ENCODE data around the gene SFTPA1.
"Not testable (repeated sequence)": the region's sequence is repeated elsewhere in the genome, so short reads cannot be mapped to it uniquely, and the experiment has no call there.

SFTPA1 gene

DNA sequence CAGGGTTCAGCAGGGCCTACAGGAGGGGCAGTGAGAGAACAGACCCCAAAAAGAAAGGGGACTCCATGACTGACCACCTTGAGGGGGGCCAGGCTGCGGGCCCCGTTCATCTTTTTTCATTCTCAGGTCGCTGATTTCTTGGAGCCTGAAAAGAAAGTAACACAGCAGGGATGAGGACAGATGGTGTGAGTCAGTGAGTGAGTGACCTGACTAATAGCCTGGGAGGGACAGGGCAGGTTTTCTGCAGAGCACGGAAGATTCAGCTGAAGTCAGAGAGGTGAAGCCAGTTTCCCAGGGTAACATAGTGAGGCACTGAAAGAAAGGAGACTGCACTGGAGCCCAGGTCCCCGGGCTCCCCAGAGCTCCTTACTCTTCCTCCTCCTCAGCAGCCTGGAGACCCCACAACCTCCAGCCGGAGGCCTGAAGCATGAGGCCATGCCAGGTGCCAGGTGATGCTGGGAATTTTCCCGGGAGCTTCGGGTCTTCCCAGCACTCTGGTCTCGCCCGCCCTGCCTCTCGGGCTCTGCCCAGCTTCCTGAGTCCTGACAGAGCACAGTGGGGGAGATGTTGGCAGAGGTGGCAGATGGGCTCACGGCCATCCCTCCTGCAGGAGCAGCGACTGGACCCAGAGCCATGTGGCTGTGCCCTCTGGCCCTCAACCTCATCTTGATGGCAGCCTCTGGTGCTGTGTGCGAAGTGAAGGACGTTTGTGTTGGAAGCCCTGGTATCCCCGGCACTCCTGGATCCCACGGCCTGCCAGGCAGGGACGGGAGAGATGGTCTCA lies 646 bp downstream of the SFTPA1 start:
- DNase-seq = not testable (repeated sequence)

GRCh38 chr10:79615577-79615976 lies 4.8 kb downstream of the SFTPA1 start:
- no peak for DNase-seq

DNA sequence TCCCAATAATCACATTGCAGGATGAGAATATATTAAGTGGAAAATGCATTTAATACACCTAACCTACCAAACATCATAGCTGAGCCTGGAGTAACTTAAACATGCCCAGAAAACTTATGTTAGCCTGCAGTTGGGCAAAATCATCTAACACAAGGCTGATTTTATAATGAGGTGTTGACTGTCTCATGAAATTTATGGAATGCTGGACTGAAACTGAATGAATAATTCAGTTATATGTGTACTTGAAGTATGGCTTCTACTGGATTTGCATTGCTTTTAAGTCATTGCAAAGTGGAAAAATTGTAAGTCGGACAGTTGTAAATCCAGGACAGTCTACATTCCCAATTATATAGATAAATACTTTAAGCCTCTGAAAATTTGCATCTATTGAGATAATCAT lies 5.4 kb downstream of the SFTPA1 start:
- no peak for DNase-seq

DNA sequence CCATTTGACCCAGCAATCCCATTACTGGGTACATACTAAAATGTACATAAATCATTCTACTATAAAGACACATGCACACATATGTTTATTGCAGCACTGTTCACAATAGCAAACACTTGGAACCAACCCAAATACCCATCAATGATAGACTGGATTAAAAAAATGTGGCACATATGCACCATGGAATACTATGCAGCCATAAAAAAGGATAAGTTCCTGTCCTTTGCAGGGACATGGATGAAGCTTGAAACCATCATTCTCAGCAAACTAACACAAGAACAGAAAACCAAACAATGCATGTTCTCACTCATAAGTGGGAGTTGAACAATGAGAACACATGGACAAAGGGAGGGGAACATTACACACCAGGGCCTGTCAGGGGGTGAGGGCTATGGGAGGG lies 12.9 kb downstream of the SFTPA1 start:
- DNase-seq = not testable (repeated sequence)

- no peak for DNase-seq
Measured at GRCh38 chr10:79627075-79627474, 16.3 kb downstream of the SFTPA1 start.

DNA sequence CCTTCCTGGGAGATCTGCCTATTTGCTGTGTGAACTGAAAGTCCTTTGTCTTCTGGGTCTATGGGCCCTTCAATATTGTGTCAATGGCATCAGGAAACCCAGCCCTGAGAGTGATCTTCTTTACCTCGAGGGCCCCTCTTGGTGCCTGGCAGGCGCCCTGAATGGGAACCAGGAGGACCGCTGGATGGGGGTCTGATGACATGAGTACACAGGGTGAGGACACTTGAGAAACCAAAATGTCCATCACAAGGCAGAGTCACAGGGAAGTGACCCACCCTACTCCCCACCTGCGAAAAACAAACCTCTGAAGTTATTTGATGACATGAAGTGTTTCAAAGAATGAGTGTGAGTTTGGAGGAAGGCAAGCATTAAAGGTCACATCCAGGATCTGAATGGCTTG lies 17.3 kb downstream of the SFTPA1 start:
- DNase-seq = no peak

DNA sequence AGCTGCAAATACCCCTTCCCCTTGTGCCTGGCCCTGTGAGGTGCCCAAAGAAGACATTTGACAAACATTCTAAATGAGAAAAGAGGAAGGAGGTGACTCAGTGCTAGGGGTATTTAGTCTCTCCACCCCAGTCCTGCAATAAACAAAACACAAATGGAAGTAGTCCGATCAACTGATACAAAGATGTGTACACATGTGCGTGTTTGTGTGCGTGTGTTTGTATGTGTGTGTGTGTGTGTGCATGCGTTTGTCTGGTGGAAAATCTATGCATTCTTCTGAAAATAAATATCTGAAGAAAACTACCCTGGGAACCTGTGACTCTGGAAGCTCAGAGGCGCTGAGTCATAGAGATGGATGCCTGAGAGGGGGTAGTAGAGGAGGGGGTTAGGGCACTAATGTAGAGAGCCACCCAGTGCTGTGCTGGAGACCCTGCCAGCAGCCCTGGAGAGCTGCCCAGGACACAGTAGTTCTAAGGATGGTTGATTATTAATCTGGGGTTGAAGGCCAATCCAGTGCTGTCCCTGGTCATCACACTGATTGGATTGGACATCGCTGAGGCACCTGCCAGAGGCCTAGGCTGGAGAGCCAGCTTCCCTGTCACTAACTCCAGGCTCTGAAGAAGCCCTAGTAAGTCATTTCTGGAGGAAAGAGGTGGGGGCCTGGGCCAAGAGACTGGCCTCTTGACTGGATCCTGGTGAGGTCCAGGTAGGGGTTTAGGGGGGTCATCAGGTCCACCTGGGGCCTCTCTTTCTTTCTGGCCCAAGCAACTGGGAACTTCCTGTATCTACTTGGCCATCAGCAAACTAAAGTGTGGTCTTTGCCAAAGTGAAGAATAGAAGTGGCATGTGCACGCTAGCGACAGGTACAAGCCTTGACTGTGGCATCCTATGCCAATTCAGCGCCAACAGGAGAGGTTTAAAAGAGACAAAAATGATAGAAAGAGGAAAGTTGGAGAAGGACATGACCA lies 18.5 kb downstream of the SFTPA1 start:
- DNase-seq = no peak

- no peak for DNase-seq
Measured at GRCh38 chr10:79629955-79630327, 19.2 kb downstream of the SFTPA1 start.

DNA sequence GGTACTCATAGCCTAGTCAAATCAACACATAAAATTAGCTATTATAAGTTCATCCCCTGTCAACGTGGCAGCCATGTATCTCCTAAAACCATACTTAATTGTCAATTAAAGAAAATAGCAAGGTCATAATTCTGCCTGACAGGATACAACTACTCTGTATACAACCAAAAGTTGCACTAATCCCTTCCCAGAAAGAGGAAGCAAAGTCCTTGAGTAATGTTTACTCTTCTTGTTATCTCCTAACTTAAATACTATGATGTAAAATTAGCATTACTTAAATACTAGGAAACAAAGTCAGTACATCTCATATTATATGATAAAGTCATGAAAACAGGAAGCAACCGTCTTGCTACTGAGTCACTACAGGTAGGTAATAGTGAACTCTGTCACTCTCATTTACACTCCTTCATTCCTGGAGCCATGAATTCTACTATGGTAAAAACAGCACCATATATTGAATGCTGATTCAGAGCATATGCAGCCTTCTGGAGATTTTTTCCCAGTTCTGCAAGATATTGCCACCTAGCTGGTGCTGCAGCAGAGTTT lies 26.0 kb downstream of the SFTPA1 start:
- DNase-seq = not testable (repeated sequence)

GRCh38 chr10:79638318-79638717 lies 27.6 kb downstream of the SFTPA1 start:
- DNase-seq = no peak

DNA sequence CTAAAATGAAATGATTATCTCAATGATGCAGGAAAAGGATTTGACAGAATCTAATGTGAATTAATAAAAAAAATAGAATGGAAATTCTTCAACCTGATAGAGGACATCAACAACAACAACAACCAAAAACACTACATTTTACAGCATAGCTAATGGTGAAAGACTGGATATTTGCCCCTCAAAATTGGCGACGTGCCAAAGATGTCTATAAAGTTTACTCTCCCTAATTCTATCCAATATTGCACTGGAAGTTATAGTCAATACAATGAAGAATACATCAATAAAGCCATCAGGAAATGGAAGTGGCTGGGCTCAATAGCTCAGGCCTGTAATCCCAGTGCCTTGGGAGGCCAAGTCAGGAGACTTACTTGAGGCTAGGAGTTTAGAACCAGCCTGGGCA lies 42.0 kb downstream of the SFTPA1 start:
- not testable (repeated sequence) for DNase-seq

- not testable (repeated sequence) for DNase-seq
Measured at GRCh38 chr10:79663287-79663686, 52.5 kb downstream of the SFTPA1 start.

GRCh38 chr10:79664686-79665085 lies 53.9 kb downstream of the SFTPA1 start:
- DNase-seq = not testable (repeated sequence)
